Inferior parietal cortex (tissue), 1 donor: Measurements from ENCODE around the gene SRM.
"Not testable (repeated sequence)": the region's sequence is repeated elsewhere in the genome, so short reads cannot be mapped to it uniquely, and the experiment has no call there.

Source experiments
- DNase-seq: peaks from one replicate; pipeline ENCODE4 v3.0.0-alpha.2; 2016; ENCODE audit errors: extremely low spot score

Gene SRM

DNA sequence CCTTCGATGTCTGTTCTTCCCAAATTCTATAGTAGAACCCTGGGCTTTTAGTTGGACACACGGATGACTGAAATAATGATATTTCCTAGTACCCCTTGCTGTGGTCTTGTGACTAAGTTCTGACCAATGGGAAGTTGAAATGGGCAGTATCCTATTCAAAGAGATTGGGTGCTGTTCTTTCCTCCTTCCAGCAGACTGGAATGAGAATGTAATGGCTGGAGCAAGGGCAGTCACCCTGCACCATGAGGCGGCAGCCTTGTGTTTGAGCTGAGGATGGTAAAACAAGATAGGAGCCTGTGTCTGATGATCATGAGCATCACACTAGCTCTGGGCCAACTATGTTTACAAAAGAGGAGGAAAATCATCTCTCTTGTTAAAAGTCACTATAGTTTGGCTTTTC is 5.1 kb upstream of the SRM start:
- DNase-seq: no peak

GRCh38 chr1:11063937-11064537 is 4.2 kb upstream of the SRM start:
- not testable (repeated sequence) for DNase-seq

DNA sequence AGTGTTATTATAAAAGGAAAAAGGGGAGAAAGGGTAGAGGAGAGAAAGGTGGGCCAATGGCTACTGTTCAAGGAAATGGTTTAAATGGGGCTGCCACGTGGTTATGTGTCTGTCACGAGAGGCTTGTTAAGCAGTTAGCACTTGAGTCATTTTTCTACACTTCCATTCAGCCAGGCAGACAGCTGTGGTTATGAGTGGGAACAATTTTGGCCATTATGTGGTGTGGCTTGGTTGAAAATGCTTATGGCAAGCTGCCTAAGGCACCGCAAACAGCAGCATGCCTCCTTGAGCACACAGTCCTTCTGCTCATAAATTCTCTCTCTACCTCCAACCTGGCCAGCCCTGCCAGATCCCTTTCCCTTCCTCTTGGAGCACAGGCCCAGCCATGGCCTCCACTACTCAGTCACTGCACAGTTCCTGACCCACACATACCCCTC is 3.2 kb upstream of the SRM start:
- peak; percentile 40 for DNase-seq

- DNase-seq: no peak
These were observed 2.0 kb upstream of the SRM start for GRCh38 chr1:11061652-11062365.

- DNase-seq: no peak
These were observed 457 bp downstream of the SRM start for GRCh38 chr1:11059155-11059967.

- no peak for DNase-seq
These were observed 1.1 kb downstream of the SRM start for GRCh38 chr1:11058595-11059154.

DNA sequence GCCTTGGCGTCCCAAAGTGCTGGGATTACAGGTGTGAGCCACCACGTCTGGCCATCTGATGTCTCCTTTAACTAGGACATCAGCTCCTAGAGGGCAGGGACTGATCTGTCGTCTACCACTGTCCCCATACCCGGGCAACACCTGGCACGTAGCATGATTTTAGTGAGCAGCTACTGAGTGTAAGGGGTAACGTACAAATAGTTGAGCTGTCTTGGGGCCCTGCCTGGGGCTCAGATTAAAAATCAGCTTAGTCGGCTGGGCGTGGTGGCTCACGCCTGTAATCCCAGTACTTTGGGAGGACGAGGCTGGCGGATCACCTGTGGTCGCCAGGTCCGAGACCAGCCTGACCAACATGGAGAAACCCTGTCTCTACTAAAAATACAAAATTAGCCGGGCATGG is 1.8 kb downstream of the SRM start:
- DNase-seq: no peak

DNA sequence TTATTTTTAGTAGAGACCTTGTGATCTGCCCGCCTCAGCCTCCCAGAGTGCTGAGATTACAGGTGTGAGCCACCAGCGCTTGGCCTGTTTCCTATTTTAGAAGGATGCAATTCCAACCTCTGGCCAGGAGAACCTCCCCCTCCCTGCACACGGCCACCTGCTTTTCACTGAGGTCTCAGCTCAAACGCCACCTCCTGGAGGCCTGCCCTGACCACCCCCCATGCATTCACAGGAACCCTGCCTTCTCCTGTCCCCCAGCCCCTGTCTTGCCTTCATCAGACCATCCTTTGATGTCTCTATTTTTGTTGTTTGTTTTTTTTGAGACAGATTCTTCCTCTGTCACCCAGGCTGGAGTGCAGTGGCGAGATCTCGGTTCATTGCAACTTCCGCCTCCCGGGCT is 2.3 kb downstream of the SRM start:
- no peak for DNase-seq

DNA sequence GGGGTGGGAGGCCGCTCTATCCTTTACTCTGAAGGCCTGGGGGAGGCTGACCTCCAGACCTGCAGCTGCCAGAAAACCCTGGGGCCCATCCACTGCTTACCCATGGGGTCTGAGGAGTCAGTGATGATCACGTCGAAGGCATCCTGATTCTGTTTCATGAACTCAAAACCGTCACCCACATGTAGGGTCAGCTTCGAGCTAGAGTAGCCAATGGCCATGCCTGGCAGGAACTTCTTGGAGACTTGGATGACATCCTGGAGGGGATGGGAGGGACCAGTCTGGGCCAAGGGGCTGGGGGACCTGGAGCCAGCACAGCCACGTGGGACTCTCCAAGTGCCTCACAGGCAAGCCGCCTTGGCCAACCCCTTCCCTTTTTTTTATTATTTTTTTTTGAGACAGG is 3.3 kb downstream of the SRM start:
- no peak for DNase-seq

DNA sequence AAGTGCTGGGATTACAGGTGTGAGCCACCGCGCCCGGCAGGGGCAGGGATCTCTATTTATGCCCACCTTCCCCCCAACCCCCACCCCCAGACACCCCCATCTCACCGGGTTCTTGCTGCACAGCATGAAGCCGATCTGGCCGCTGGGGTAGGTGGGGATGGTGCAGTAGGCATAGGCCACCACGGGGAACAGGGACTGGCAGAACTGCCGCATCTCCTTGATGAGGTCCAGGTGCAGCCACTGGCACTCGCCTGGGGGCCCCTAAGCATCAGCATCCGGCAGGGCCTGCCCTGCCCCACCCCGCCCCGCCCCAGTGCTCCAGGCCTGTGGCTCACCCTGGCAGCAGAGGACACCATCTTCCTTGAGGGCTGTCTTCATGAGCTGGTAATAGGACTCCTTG is 4.1 kb downstream of the SRM start:
- no peak for DNase-seq

DNA sequence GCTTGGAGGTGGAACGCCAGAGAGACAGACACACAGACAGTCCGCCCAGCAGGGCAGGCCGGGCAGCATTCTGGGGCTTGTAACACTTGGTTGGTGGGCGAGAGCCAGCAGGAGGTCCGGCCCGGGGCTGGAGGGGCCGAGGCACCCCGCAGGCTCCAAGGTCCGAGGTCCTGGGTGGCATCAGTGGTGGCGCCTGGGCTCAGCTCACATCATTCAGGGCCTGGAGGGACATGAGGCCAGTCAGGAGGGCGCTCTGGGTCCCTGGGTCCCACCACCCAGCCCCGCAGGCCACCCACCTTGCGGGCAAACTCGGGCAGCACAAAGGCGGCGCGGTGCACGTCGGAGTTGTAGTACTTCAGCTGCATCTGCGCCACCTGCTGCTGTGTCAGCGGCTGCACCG is 5.2 kb downstream of the SRM start:
- no peak for DNase-seq

- no peak for DNase-seq
These were observed 5.6 kb downstream of the SRM start for GRCh38 chr1:11054181-11054580.

DNA sequence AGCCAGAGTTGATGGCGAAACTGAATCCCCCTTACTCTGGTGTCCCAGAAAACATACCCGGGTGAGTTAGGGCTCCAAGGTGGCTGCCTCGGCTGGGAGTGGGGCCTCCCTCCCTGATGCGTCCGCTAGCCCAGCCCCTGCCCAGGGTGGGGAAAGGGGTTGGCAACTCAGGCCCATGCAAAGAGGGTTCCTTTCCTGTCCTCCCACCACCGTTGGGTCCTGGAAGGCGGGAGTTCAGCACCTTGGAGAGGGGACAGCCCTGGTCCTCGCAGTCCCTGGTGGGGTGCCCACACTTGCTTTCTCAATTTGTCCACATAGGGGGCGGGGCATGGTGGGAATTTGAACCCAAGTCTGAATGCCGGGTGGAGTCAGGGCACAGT is 6.1 kb downstream of the SRM start:
- DNase-seq: no peak

GRCh38 chr1:11052839-11053757 is 6.7 kb downstream of the SRM start:
- DNase-seq: no peak

- no peak for DNase-seq
These were observed 7.9 kb downstream of the SRM start for GRCh38 chr1:11051781-11052511.

DNA sequence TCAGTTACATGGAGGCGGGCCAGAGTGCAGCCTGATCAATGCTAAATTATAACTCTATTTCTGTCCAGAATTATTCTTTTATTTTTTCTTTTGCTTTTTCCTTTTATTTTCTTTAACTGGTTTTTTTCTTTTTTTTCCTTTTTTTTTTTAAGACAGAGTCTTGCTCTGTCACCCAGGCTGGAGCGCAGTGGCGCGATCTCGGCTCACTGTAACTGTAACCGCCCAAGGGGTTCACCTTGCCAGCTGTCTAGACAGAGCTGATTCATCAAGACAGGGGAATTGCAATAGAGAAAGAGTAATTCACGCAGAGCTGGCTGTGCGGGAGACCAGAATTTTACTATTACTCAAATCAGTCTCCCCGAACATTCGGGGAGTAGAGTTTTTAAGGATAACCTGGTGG is 8.7 kb downstream of the SRM start:
- DNase-seq: not testable (repeated sequence)

GRCh38 chr1:11046625-11047365 is 13.0 kb downstream of the SRM start, which contains the start of gene MASP2:
TSS of gene MASP2 (minus strand) at chr1:11047239. CDS start at chr1:11047207, 32 bp downstream.
- no peak for DNase-seq

- no peak for DNase-seq
These were observed 13.6 kb downstream of the SRM start for GRCh38 chr1:11046270-11046566.

GRCh38 chr1:11045428-11046269 is 14.2 kb downstream of the SRM start:
- DNase-seq: no peak
